Right hindlimb (tissue), 1 donor: ENCODE measurements around the gene PCDHGA8.
"Not testable (repeated sequence)": the region's sequence is repeated elsewhere in the genome, so short reads cannot be mapped to it uniquely, and the experiment has no call there.

ENCODE experiments used
- DNase-seq: peaks from one replicate; pipeline ENCODE4 v3.0.0-alpha.2; 2018

PCDHGA8 gene

DNA sequence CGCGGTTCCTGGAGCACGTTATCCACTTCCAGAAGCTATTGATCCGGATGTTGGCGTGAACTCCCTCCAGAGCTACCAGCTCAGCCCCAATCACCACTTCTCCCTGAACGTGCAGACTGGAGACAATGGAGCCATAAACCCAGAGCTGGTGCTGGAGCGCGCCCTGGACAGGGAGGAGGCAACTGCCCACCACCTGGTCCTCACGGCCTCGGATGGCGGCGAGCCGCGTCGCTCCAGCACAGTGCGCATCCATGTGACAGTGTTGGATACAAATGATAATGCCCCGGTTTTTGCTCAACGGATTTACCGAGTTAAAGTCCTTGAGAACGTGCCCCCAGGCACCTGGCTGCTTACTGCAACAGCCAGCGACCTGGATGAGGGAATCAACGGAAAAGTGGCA lies 11.0 kb downstream of the PCDHGA8 start:
- DNase-seq, result no peak

DNA sequence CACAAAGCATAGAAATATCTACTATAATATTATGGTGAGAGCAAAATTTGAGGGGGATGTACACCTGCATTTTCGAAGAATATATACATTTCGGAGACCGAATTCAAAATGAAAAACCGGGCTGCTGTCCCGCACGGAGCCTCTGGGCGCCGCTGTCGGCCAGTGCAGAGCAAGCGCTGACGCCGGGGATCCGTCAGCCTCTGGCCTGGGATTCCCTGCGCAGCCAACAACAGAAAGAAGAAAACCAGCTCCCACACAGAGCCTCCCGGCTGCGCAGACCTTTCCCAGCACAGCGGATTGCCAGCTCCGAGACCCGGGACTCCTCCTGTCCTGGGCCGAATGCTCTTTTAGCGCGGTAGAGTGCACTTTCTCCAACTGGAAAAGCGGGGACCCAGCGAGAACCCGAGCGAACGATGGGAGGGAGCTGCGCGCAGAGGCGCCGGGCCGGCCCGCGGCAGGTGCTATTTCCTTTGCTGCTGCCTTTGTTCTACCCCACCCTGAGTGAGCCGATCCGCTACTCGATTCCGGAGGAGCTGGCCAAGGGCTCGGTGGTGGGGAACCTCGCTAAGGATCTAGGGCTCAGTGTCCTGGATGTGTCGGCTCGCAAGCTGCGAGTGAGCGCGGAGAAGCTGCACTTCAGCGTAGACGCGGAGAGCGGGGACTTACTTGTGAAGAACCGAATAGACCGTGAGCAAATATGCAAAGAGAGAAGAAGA lies 15.5 kb downstream of the PCDHGA8 start, which contains the start of gene PCDHGB6:
TSS of gene PCDHGB6 (plus strand) at position 232 of the 716 bp plus-strand sequence. CDS start at position 414, 182 bp downstream.
- DNase-seq, result peak; percentile 46

DNA sequence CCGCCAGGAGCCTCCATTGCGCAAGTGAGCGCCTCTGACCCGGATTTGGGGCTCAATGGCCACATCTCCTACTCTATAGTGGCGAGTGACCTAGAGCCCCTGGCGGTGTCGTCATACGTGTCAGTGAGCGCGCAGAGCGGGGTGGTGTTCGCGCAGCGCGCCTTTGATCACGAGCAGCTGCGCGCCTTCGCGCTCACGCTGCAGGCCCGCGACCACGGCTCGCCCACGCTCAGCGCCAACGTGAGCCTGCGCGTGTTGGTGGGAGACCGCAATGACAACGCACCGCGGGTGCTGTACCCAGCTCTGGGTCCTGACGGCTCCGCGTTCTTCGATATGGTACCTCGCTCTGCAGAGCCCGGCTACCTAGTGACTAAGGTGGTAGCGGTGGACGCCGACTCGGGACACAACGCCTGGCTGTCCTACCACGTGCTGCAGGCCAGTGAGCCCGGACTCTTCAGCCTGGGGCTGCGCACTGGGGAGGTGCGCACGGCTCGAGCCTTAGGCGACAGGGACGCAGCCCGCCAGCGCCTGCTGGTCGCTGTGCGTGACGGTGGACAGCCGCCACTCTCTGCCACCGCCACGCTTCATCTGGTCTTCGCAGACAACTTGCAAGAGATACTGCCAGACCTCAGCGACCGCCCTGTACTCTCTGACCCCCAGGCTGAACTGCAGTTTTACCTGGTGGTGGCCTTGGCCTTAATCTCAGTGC lies 17.3 kb downstream of the PCDHGA8 start:
- DNase-seq, result no peak

DNA sequence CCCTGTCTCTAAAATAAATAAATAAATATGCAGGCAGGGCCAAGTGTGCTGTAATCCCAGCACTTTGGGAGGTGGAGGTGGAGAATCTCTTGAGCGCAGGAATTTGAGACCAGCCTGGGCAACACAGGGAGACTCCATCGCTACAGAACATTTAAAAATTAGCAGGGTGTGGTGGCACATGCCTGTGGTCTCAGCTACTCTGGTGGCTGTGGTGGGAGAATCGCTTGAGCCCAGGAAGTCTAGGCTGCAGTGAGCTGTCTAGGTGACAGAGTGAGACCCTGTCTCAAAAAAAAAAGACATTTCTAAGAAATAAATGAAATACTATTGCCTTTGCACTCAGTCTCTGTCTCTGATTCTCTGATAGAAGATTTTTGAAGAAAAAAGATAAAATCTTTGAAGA lies 19.1 kb downstream of the PCDHGA8 start:
- DNase-seq, result no peak

DNA sequence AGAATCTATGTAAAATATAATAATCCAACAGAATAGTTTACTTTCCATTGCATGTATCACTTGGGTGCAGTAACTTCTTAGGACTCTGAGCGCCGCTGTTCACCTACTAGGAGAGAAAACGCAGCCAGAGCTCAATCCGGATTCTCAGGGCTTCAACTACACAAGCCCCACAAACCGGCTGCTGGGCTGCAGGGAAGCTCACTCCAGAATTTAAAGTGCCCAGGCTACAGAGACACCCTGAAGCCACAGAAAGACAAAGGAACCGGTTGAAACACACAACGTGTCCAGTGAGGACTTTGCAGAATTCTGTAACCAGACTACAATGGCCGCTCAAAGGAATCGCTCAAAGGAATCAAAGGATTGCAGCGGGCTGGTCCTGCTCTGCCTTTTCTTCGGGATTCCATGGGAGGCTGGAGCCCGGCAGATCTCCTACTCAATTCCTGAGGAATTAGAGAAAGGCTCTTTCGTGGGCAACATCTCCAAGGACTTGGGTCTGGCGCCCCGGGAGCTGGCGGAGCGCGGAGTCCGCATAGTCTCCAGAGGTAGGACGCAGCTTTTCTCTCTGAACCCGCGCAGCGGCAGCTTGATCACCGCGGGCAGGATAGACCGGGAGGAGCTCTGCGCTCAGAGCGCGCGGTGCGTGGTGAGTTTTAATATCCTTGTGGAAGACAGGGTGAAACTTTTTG lies 20.6 kb downstream of the PCDHGA8 start, which contains the start of gene PCDHGA10:
TSS of gene PCDHGA10 (plus strand) at position 134 of the 686 bp plus-strand sequence. CDS start at position 323, 189 bp downstream.
- DNase-seq, result no peak

DNA sequence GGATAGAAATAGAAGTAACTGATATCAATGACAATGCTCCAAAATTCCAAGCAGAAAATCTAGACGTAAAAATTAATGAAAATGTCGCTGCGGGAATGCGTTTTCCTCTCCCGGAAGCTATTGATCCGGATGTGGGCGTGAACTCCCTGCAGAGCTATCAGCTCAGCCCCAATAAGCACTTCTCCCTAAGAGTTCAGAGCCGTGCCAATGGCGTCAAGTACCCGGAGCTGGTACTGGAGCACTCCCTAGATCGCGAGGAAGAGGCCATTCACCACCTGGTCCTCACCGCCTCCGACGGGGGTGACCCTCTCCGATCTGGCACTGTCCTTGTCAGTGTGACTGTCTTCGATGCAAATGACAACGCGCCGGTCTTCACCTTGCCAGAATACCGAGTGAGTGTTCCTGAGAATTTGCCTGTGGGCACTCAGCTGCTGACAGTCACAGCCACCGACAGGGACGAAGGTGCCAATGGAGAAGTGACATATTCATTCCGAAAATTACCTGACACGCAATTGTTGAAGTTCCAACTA lies 21.2 kb downstream of the PCDHGA8 start:
- DNase-seq, result no peak

DNA sequence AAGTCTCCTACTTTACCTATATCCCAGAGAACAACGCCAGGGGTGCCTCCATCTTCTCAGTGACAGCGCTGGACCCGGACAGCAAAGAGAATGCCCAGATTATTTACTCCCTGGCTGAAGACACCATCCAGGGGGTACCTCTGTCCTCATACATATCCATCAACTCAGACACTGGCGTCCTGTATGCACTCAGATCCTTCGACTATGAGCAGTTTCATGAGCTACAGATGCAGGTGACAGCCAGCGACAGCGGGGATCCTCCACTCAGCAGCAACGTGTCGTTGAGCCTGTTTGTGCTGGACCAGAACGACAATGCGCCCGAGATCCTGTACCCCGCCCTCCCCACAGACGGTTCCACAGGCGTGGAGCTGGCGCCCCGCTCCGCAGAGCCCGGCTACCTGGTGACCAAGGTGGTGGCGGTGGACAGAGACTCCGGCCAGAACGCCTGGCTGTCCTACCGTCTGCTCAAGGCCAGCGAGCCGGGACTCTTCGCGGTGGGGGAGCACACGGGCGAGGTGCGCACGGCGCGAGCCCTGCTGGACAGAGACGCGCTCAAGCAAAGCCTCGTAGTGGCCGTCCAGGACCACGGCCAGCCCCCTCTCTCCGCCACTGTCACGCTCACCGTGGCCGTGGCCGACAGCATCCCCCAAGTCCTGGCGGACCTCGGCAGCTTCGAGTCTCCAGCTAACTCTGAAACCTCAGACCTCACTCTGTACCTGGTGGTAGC lies 22.3 kb downstream of the PCDHGA8 start:
- not testable (repeated sequence) for DNase-seq

DNA sequence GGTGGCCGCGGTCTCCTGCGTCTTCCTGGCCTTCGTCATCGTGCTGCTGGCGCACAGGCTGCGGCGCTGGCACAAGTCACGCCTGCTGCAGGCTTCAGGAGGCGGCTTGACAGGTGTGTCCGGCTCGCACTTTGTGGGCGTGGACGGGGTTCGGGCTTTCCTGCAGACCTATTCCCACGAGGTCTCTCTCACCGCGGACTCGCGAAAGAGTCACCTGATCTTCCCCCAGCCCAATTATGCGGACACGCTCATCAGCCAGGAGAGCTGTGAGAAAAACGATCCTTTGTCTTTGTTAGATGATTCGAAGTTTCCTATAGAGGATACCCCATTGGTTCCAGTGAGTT lies 22.8 kb downstream of the PCDHGA8 start:
- not testable (repeated sequence) for DNase-seq

DNA sequence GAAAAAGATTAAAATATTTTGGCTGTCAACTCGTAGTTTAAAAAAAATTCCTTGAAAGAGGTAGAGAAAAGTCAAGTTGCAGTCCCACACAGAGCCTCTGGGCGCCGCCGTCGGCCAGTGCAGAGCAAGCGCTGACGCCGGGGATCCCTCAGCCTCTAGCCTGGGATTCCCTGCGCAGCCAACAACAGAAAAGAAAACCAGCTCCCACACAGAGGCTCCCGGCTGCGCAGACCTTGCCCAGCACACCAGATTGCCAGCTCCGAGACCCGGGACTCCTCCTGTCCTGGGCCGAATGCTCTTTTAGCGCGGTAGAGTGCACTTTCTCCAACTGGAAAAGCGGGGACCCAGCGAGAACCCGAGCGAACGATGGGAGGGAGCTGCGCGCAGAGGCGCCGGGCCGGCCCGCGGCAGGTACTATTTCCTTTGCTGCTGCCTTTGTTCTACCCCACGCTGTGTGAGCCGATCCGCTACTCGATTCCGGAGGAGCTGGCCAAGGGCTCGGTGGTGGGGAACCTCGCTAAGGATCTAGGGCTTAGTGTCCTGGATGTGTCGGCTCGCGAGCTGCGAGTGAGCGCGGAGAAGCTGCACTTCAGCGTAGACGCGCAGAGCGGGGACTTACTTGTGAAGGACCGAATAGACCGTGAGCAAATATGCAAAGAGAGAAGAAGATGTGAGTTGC lies 25.2 kb downstream of the PCDHGA8 start, which contains the start of gene PCDHGB7:
TSS of gene PCDHGB7 (plus strand) at position 184 of the 679 bp plus-strand sequence. CDS start at position 367, 183 bp downstream.
- peak; percentile 76 for DNase-seq

DNA sequence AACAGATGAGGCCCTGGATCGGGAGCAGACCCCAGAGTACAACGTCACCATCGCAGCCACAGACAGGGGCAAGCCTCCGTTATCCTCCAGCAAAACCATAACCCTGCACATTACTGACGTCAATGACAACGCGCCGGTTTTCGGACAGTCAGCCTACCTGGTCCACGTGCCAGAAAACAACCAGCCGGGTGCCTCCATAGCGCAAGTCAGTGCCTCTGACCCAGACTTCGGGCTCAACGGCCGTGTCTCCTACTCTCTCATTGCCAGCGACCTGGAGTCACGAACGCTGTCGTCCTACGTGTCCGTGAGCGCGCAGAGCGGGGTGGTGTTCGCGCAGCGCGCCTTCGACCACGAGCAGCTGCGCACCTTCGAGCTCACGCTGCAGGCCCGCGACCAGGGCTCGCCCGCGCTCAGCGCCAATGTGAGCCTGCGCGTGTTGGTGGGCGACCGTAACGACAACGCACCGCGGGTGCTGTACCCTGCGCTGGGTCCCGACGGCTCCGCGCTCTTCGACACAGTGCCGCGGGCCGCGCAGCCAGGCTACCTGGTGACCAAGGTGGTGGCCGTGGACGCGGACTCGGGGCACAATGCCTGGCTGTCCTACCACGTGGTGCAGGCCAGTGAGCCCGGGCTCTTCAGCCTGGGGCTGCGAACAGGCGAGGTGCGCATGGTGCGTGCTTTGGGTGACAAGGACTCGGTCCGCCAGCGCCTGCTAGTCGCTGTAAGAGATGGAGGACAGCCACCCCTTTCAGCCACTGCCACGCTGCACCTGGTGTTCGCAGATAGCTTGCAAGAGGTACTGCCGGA lies 26.8 kb downstream of the PCDHGA8 start:
- DNase-seq, result no peak

DNA sequence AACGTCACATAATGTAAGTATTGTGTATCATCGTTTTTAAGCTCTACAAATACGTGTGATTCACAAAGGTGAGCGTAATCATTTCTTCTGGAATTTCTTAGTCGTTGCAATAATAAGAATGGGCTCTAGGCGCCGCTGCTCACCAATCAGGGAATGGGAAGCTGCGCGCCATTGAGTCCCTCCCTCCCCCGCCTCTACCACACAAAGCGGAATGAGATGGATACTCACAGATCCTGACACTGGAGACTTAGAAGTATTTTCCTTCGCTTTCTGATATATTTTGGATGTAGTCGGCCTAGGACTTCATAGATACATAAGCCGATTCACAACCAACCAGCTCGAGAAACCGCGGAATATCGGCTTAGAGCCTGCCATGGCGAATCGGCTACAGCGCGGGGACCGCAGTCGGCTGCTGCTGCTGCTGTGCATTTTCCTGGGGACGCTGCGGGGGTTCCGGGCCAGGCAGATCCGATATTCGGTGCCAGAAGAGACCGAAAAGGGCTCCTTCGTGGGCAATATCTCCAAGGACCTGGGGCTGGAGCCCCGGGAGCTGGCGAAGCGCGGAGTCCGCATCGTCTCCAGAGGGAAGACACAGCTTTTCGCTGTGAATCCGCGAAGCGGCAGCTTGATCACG lies 28.5 kb downstream of the PCDHGA8 start, which contains the start of gene PCDHGA11:
TSS of gene PCDHGA11 (plus strand) at position 197 of the 634 bp plus-strand sequence. CDS start at position 374, 177 bp downstream.
- no peak for DNase-seq

DNA sequence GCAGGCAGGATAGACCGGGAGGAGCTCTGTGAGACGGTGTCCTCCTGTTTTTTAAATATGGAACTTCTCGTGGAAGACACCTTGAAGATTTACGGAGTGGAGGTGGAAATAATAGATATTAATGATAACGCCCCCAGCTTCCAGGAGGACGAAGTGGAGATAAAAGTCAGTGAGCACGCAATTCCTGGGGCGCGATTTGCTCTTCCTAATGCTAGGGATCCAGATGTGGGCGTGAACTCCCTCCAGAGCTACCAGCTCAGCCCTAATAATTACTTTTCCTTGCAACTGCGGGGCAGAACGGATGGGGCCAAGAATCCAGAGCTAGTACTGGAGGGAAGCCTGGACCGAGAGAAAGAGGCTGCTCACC lies 29.0 kb downstream of the PCDHGA8 start:
- DNase-seq, result no peak

DNA sequence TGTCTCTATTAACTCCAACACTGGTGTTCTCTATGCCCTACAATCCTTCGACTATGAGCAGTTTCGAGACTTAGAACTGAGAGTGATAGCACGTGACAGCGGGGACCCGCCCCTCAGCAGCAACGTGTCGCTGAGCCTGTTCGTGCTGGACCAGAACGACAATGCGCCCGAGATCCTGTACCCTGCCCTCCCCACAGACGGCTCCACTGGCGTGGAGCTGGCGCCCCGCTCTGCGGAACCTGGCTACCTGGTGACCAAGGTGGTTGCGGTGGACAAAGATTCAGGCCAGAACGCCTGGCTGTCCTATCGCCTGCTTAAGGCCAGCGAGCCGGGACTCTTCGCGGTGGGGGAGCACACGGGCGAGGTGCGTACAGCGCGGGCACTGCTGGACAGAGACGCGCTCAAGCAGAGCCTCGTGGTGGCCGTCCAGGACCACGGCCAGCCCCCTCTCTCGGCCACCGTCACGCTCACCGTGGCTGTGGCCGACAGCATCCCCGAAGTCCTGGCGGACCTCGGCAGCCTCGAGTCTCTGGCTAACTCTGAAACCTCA lies 30.4 kb downstream of the PCDHGA8 start:
- DNase-seq, result no peak

DNA sequence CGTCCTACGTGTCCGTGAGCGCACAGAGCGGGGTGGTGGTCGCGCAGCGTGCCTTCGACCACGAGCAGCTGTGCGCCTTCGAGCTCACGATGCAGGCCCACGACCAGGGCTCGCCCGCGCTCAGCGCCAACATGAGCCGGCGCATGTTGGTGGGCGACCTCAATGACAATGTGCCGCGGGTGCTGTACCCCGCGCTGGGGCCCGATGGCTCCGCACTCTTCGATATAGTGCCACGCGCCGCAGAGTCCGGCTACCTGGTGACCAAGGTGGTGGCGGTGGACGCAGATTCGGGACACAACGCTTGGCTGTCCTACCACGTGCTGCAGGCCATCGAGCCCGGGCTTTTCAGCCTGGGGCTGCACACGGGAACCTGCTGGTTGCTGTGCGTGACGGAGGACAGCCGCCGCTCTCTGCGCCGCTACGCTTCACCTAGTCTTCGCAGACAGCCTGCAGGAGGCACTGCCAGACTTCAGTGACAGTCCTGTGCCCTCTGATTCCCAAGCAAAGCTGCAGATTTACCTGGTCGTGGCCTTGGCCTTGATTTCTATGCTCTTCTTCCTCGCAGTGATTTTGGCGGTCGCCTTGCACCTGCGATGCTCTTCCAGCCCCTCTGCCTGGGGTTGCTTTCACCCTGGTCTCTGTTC lies 35.5 kb downstream of the PCDHGA8 start:
- no peak for DNase-seq

DNA sequence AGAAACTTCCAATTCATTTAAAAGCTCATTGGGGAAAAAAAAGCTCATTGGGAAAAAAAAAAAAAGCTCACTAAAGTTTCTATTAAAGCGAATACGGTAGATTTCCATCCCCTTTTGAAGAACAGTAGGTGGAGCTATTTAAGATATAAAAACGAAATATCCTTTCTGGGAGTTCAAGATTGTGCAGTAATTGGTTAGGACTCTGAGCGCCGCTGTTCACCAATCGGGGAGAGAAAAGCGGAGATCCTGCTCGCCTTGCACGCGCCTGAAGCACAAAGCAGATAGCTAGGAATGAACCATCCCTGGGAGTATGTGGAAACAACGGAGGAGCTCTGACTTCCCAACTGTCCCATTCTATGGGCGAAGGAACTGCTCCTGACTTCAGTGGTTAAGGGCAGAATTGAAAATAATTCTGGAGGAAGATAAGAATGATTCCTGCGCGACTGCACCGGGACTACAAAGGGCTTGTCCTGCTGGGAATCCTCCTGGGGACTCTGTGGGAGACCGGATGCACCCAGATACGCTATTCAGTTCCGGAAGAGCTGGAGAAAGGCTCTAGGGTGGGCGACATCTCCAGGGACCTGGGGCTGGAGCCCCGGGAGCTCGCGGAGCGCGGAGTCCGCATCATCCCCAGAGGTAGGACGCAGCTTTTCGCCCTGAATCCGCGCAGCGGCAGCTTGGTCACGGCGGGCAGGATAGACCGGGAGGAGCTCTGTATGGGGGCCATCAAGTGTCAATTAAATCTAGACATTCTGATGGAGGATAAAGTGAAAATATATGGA lies 38.1 kb downstream of the PCDHGA8 start, which contains the start of gene PCDHGA12:
TSS of gene PCDHGA12 (plus strand) at position 176 of the 782 bp plus-strand sequence. CDS start at position 429, 253 bp downstream.
- DNase-seq, result no peak

DNA sequence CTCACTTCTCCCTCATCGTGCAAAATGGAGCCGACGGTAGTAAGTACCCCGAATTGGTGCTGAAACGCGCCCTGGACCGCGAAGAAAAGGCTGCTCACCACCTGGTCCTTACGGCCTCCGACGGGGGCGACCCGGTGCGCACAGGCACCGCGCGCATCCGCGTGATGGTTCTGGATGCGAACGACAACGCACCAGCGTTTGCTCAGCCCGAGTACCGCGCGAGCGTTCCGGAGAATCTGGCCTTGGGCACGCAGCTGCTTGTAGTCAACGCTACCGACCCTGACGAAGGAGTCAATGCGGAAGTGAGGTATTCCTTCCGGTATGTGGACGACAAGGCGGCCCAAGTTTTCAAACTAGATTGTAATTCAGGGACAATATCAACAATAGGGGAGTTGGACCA lies 38.9 kb downstream of the PCDHGA8 start:
- no peak for DNase-seq

DNA sequence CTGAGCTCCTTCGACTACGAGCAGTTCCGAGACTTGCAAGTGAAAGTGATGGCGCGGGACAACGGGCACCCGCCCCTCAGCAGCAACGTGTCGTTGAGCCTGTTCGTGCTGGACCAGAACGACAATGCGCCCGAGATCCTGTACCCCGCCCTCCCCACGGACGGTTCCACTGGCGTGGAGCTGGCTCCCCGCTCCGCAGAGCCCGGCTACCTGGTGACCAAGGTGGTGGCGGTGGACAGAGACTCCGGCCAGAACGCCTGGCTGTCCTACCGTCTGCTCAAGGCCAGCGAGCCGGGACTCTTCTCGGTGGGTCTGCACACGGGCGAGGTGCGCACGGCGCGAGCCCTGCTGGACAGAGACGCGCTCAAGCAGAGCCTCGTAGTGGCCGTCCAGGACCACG lies 39.9 kb downstream of the PCDHGA8 start:
- DNase-seq, result not testable (repeated sequence)

DNA sequence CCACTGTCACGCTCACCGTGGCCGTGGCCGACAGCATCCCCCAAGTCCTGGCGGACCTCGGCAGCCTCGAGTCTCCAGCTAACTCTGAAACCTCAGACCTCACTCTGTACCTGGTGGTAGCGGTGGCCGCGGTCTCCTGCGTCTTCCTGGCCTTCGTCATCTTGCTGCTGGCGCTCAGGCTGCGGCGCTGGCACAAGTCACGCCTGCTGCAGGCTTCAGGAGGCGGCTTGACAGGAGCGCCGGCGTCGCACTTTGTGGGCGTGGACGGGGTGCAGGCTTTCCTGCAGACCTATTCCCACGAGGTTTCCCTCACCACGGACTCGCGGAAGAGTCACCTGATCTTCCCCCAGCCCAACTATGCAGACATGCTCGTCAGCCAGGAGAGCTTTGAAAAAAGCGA lies 40.3 kb downstream of the PCDHGA8 start:
- DNase-seq, result not testable (repeated sequence)

DNA sequence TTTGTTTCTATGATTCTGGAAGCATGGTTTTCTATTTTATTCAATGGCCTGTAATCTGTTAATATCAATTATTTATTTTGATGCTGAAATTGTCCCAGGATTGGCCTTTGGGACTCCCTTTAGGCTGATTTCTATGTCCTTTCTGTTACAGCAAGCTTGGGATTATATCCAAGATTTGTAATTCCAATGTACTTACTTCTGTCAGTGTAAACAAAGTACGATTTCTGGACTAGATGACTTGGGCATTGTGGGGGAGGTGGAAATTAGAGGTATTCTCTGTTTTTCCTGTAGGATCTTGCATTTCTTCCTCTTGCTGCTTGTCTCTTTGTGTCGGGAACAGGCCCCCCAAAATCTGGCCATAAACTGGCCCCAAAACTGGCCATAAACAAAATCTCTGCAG lies 41.6 kb downstream of the PCDHGA8 start:
- no peak for DNase-seq
